HPDE6-E6E7 (cell line): ENCODE results near the gene ILK.

Source experiments
- DNase-seq: peaks from one replicate; pipeline ENCODE4 v3.0.0; 2011; ENCODE audit warnings: missing footprints; ENCODE audit errors: extremely low spot score

The ILK gene

GRCh38 chr11:6606471-6607189 is 3.1 kb downstream of the ILK start:
- DNase-seq, result peak; percentile 81

GRCh38 chr11:6607190-6607795 is 3.7 kb downstream of the ILK start:
- DNase-seq, result no peak

DNA sequence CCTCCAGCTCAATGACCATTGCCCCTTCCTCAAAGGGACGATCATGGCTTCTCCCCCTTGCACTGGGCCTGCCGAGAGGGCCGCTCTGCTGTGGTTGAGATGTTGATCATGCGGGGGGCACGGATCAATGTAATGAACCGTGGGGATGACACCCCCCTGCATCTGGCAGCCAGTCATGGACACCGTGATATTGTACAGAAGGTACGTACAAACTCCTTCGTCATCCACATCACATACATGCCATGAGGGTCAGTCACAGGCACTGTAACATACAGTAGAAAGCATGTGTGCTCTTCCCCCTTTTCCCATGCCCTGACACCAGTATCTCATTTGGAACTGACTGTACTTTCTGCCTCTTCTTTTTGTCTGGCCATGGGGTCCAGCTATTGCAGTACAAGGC is 4.4 kb downstream of the ILK start:
- DNase-seq, result no peak

DNA sequence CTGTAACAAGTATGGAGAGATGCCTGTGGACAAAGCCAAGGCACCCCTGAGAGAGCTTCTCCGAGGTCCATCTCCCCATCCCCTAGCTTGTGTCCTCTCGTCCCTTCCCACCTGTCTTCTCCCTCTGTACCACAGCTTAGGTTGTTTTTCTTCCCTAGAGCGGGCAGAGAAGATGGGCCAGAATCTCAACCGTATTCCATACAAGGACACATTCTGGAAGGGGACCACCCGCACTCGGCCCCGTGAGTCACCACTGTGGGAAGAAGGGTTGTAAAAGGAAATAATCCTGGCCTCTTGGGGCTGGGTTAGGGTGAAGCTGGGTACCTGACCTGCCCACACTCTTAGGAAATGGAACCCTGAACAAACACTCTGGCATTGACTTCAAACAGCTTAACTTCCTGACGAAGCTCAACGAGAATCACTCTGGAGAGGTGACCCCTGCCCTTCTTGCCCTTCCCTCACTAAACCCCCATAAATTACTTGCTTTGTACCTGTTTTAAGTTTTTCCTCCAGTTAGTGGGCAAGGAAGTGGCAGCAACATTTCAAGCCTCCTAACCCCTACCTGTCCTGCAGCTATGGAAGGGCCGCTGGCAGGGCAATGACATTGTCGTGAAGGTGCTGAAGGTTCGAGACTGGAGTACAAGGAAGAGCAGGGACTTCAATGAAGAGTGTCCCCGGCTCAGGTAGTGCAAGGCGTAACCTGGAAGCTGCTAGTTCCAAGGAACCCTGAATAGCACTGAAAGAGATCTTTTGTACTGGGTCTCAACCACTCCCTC is 5.3 kb downstream of the ILK start:
- DNase-seq, result no peak

DNA sequence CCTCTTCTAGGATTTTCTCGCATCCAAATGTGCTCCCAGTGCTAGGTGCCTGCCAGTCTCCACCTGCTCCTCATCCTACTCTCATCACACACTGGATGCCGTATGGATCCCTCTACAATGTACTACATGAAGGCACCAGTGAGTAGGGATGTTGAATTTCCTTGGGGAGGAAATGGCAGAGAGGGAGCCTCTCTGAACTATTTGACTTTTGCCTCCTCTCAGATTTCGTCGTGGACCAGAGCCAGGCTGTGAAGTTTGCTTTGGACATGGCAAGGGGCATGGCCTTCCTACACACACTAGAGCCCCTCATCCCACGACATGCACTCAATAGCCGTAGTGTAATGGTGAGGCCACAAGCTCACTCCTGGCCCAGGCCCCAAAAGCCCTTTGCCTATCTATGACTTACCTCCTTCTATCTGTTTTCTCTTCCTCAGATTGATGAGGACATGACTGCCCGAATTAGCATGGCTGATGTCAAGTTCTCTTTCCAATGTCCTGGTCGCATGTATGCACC is 6.0 kb downstream of the ILK start:
- DNase-seq, result no peak

DNA sequence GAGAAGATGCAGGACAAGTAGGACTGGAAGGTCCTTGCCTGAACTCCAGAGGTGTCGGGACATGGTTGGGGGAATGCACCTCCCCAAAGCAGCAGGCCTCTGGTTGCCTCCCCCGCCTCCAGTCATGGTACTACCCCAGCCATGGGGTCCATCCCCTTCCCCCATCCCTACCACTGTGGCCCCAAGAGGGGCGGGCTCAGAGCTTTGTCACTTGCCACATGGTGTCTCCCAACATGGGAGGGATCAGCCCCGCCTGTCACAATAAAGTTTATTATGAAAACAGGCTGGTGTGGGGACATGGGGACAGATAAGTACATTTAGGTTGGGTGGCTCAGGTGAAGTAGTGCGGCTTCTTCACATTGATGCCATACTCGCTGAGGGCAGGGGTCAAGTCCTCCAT is 7.0 kb downstream of the ILK start:
- no peak for DNase-seq

DNA sequence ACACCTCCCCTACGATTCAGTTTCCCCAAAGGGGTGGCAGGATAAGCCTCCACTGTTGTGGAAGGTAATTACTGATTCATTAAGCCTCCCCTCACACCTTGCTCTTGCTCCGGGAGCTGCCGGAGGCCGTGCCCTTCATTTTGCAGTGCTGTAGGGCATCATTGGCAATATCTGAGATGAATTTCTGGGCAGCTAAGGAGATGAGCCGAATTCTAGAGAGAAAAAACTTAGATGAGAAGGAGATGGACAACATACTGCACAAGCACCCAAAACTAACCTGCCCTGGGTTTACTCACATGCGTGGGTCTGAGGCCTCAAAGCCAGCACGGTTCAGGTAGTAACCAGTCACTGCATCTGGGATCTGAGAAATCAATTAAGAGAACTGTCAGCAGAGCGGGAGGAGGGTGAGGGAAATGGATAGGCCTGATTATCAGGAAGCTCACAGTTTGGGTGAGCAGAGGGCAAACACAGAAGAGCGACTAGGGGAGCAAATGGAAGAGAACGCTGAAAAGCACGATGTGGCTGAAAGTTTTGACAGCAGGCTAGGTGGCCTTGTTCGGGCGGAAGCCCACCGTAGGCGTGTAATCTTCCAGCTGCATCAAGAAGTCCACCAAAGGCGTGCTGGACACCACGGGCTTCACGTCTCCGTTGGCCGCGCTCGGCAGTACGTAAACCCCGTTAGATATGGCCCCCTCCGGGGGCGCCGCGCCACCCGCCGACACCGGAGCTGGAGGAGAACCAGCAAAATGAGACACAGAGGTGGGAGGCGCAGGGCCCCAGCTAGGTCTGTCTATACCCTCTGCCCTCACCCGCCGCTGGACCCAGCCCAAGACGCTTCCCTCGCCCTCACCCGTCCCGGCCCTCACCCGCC is 7.8 kb downstream of the ILK start:
- DNase-seq, result no peak

DNA sequence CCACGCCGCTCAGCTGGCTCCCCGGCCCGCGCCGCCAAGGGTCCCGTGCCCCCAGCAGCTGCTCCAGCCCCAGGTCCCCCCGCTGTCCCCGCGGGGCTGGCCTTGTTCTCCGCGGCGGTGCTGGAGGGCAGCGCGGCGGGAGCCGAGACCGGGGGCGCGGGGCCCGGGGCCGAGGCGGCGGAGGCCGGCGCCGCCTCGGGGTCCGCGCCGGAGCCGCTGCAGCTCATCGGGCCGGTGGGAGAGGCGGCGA is 8.3 kb downstream of the ILK start:
- DNase-seq, result no peak

- peak; percentile 82 for DNase-seq
These were observed 8.9 kb downstream of the ILK start, which contains the start of gene TAF10 for GRCh38 chr11:6612213-6613041. Gene TAF10, minus strand, starts transcription at chr11:6612216. Its CDS starts 27 bp downstream, at chr11:6612189.

DNA sequence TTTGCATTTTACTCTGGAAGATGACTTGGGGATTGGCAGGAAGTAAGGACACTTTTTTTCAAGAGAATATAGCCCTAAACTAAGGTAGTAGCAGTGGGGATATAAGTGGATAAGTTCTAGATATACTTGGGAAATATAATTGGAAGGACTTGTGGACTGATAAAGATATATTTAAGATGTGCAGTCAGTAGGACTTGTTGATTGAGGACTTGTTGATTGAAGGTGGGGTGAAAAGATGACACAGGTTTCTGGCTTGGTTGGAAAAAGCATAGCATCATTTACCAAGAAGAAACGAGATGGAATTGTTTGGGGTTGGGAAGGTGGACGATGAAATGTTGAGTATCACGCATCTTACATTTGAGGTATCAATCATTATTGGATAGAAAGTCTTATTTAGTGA is 9.9 kb downstream of the ILK start:
- no peak for DNase-seq

GRCh38 chr11:6614446-6614845 is 10.9 kb downstream of the ILK start:
- DNase-seq, result no peak

- DNase-seq, result no peak
These were observed 11.5 kb downstream of the ILK start for GRCh38 chr11:6615046-6615445.

DNA sequence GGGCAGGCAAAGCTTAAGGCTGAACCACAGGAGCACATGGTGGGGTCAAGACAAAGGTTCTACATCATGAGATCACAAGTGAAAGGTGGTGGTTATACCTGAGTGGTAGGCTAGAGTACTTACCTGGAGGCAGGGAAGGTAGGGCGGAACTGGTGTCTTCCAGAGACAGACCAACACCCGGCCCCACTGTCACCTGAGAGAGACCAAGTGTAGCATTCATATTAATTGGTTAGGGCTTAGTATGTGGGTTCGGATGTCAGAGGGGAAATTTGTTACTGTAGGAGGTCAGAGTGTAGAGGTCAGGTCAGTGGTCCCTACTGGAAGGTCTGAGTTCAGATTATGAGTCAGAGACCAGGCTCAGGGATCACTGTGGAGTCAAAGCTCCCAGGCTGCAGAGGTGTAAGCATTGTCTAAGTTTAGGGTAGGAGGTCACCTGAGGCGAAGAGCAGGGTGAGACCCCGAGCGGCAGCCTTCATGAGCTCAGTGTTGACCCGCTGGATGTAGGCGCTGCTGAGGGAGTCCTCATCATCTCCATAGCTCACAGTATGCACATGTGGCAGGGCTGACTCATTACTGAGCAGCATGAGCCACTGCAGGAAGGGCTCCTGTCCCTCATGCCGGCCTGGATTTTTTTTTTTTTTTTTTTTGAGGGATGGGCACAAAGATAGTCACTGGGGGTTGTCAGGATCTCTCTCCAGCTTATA is 12.5 kb downstream of the ILK start:
- no peak for DNase-seq

DNA sequence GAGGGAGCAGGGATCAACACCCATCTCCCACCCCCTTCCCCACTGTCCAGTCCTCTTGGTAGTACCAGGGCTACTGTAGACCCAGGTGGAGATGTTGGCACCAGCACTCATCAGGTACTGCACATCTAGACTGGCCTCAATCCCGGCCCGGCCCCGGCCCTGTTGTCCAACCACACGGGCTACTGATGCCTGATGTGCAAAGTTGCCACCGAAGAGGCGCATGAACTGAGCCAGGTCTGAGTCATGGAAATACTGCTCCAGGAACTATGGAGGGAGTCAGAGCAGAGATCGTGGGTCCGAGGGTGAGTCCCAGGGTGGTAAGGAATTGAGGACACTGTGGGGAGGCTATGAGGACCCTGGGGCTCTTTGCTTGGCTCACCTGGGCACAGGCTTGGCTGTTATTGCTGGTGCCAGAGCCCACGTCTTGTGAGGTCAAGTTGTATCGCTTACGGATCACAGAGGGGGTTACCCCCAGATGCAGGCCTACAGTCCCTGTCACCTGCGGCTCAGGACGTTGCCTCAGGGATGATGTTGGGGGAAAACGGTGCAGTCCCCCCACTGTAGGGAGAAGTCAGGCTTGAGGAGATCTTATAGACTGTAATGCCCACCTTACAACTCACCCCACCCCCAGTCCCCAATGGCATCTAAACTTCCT is 13.1 kb downstream of the ILK start:
- DNase-seq, result no peak

GRCh38 chr11:6617315-6617781 is 13.8 kb downstream of the ILK start:
- DNase-seq, result no peak

DNA sequence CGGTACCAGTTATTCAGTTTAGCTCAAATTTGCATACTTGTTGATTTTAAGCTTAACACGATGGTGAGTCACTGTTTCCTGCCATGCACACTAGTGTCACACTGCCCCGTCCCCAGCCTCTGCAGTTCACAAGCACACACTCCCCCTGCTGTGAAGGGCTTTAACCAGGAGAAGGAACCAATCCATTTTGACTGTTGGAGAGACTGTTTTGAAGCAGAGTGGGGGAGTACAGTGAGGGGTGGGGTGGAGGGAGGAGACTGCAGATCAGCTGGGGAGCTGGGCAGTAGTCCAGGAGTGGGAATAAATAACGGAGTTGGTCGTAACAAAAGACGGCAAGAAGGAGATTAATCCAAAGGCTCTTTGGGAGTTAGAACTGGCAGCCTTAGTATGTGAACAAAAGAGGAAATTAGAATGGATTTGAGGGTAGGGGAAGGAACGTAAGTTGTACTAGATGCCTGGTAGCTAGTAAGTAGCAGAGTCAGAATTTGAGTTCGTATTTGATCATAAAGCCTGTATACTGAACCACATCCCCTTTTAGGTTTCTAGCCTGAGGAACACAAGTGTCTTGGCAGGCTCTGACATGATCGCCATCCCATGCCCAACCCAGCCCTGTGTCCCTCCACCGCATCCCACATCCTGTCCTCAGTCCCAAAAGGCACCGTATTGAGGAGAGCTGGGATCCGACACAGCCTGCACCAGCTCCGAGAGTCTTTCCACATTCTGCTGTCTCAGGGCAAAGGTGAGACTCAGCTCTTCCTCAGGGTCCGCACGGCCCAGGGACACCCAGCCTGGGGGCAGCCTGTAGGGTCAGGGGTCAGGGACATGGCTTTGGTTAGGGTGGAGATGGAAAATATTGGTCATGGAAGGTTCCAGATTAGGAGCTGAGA is 14.8 kb downstream of the ILK start:
- no peak for DNase-seq

- peak; percentile 97 for DNase-seq
These were observed 15.6 kb downstream of the ILK start, which contains the start of gene TPP1 for GRCh38 chr11:6619004-6619745. Gene TPP1, minus strand, starts transcription at chr11:6619422. Its CDS starts 22 bp downstream, at chr11:6619400.

GRCh38 chr11:6620636-6621035 is 17.1 kb downstream of the ILK start:
- no peak for DNase-seq
